Liver (tissue), 9 donors: Measurements from ENCODE around the gene CFL1. TPM values are rescaled to one million over a fixed set of nuclear protein-coding genes. Genes with fewer than 3 reads are reported as not detected.

Experiments
- DNase-seq: peaks from one replicate; pipeline ENCODE4 v3.0.0-alpha.2; 2017; ENCODE audit warnings: low spot score
- H3K27ac ChIP-seq, 2 donors: one replicate each; pipeline ENCODE4 v1.7.0; 2013; ENCODE audit warnings: inconsistent platforms in 2 of 2, low read length in 2 of 2, control low read depth in 1 of 2, low read depth in 1 of 2, mild to moderate bottlenecking in 1 of 2
- H3K27me3 ChIP-seq, 4 donors: one replicate each; pipeline versions ENCODE4 v1.6.1 to v1.7.0; 2013; ENCODE audit warnings: low read length in 3 of 4, inconsistent platforms in 1 of 4, mild to moderate bottlenecking in 1 of 4, moderate library complexity in 1 of 4; ENCODE audit not compliant: control insufficient read depth in 4 of 4, insufficient read depth in 4 of 4
- H3K36me3 ChIP-seq, 4 donors: one replicate each; pipeline versions ENCODE4 v1.6.1 to v1.7.0; 2013; ENCODE audit warnings: low read length in 3 of 4, mild to moderate bottlenecking in 3 of 4, low read depth in 1 of 4, moderate library complexity in 1 of 4; ENCODE audit not compliant: control insufficient read depth in 4 of 4, insufficient read depth in 3 of 4
- H3K4me1 ChIP-seq, 4 donors: one replicate each; pipeline versions ENCODE4 v1.6.1 to v1.7.0; 2013; ENCODE audit warnings: low read length in 3 of 4, mild to moderate bottlenecking in 3 of 4, moderate library complexity in 1 of 4; ENCODE audit not compliant: control insufficient read depth in 4 of 4, insufficient read depth in 4 of 4
- H3K4me3 ChIP-seq, 3 donors: one replicate each; pipeline versions ENCODE4 v1.6.1 to v1.7.0; 2013; ENCODE audit warnings: low read length in 3 of 3, control low read depth in 1 of 3, low read depth in 1 of 3, mild to moderate bottlenecking in 1 of 3
- H3K9ac ChIP-seq, 2 donors: one replicate each; pipeline ENCODE4 v1.7.0; 2013; ENCODE audit warnings: low read length in 2 of 2, mild to moderate bottlenecking in 2 of 2, moderate library complexity in 2 of 2, control low read depth in 1 of 2, low read depth in 1 of 2
- H3K9me3 ChIP-seq, 4 donors: one replicate each; pipeline versions ENCODE4 v1.6.1 to v1.7.0; 2013; ENCODE audit warnings: low read length in 3 of 4; ENCODE audit not compliant: control insufficient read depth in 4 of 4
- EGR1 ChIP-seq, 2 donors: IDR thresholded peaks; 2 replicates each; pipeline ENCODE4 v1.6.1; 2016 to 2018; ENCODE audit warnings: antibody characterized with exemption in 2 of 2, low read depth in 2 of 2
- FOXA1 ChIP-seq: IDR thresholded peaks from 2 replicates; pipeline ENCODE4 v1.6.1; 2016; ENCODE audit warnings: antibody characterized with exemption
- FOXA2 ChIP-seq: IDR thresholded peaks from 2 replicates; pipeline ENCODE4 v1.6.1; 2016; ENCODE audit warnings: antibody characterized with exemption
- GABPA ChIP-seq, 2 donors: IDR thresholded peaks in 1 of 2; conservative IDR thresholded peaks in 1 of 2; 2 replicates each; pipeline ENCODE4 v1.6.1; 2016; ENCODE audit warnings: antibody characterized with exemption in 2 of 2, mild to moderate bottlenecking in 1 of 2, moderate library complexity in 1 of 2
- HNF4A ChIP-seq, 2 donors: conservative IDR thresholded peaks; 2 replicates each; pipeline ENCODE4 v1.6.1; 2016; ENCODE audit warnings: antibody characterized with exemption in 2 of 2, mild to moderate bottlenecking in 2 of 2
- HNF4G ChIP-seq: IDR thresholded peaks from 2 replicates; pipeline ENCODE4 v1.6.1; 2016; ENCODE audit warnings: antibody characterized with exemption
- MAX ChIP-seq: IDR thresholded peaks from 2 replicates; pipeline ENCODE4 v1.6.1; 2016; ENCODE audit warnings: antibody characterized with exemption
- NR2F2 ChIP-seq: IDR thresholded peaks from 2 replicates; pipeline ENCODE4 v1.6.1; 2016; ENCODE audit warnings: antibody characterized with exemption
- RAD21 ChIP-seq, 2 donors: IDR thresholded peaks; 2 replicates each; pipeline ENCODE4 v1.6.1; 2016; ENCODE audit warnings: antibody characterized with exemption in 2 of 2, mild to moderate bottlenecking in 2 of 2
- RXRA ChIP-seq, 2 donors: IDR thresholded peaks; 2 replicates each; pipeline ENCODE4 v1.6.1; 2017 to 2018; ENCODE audit warnings: antibody characterized with exemption in 2 of 2, mild to moderate bottlenecking in 1 of 2
- SP1 ChIP-seq: IDR thresholded peaks from 2 replicates; pipeline ENCODE4 v1.6.1; 2018; ENCODE audit warnings: antibody characterized with exemption, mild to moderate bottlenecking
- TAF1 ChIP-seq: conservative IDR thresholded peaks from 2 replicates; pipeline ENCODE4 v1.6.1; 2016; ENCODE audit warnings: antibody characterized with exemption, mild to moderate bottlenecking
- YY1 ChIP-seq: IDR thresholded peaks from 2 replicates; pipeline ENCODE4 v1.6.1; 2016; ENCODE audit warnings: antibody characterized with exemption, mild to moderate bottlenecking
- ZBTB33 ChIP-seq: IDR thresholded peaks from 2 replicates; pipeline ENCODE4 v1.6.1; 2016; ENCODE audit warnings: antibody characterized with exemption
- WGBS: extraction: QIAGEN DNeasy Blood & Tissue Kit; methylation state at CpG from one replicate; pipeline ENCODE4 v1.1.7; 2013; 5-methylcytosine and 5-hydroxymethylcytosine counted together
- polyA plus RNA-seq, 2 donors: library from polyadenylated mRNA; stranded (reverse) in 1 of 2; unstranded in 1 of 2; fragments of 200-250 nt in 1 of 2; fragments of >200 nt in 1 of 2; fragmentation: Nextera tagmentation in 1 of 2; extraction: Ambion mirVana in 1 of 2; gene quantifications; one replicate each; pipeline versions ENCODE4 v1.2.1 to v1.2.3, GENCODE V29; 2013 to 2015
- total RNA-seq, 2 donors: library from RNA; depleted of rRNA; stranded (reverse); fragments of >200 nt; gene quantifications; one replicate each; pipeline ENCODE4 v1.2.3, GENCODE V29; 2014
- TF ChIP-seq, protein P1 (sequence below): IDR thresholded peaks from 2 replicates; pipeline ENCODE4 v1.6.1; 2016; ENCODE audit warnings: antibody characterized with exemption
- TF ChIP-seq, protein P2 (sequence below): fragments of 150-350 bp; IDR thresholded peaks from 2 replicates; pipeline ENCODE4 v1.5.1; 2017; ENCODE audit warnings: improper control_type of control experiment, low read depth, low read length; ENCODE audit not compliant: missing input control
- TF ChIP-seq, protein P3 (sequence below): IDR thresholded peaks from 2 replicates; pipeline ENCODE4 v1.6.1; 2016; ENCODE audit warnings: antibody characterized with exemption, mild to moderate bottlenecking
- donor health status: healthy.
- donor health status: healthy.
- donor health status: healthy.
- donor health status: healthy.
- donor health status: healthy.

Gene CFL1
- total and polyA plus RNA-seq, 4 donors = 184 to 498 (median 282) TPM

- Histone ChIP-seq H3K4me3 (no peak overlapping the region), H3K9me3 (no peaks in the 10 kb centered on the region), H3K27ac (no peak overlapping the region), H3K36me3 (peaks cover 16 to 42% (median 23%) of the 10 kb centered on the region in 4 donors), H3K9ac (no peak overlapping the region), H3K27me3 (no peaks in the 10 kb centered on the region), H3K4me1 (peaks cover 9 to 16% (median 13%) of the 10 kb centered on the region in 4 donors)
- TF ChIP-seq SP1 (no peak), FOXA1 (no peak), MAX (no peak), GABPA (IDR thresholded peaks at IDR 0.05 in 1 of 2, conservative IDR thresholded peaks at IDR 0.05 in 1 of 2) (no peak), FOXA2 (no peak), EGR1 (IDR thresholded peaks at IDR 0.05; ENCODE audit: low read depth in 2 of 2) (no peak), YY1 (no peak), RAD21 (IDR thresholded peaks at IDR 0.05) (no peak), NR2F2 (no peak), HNF4G (no peak), ZBTB33 (no peak), RXRA (IDR thresholded peaks at IDR 0.05) (no peak), HNF4A (conservative IDR thresholded peaks at IDR 0.05) (no peak), TAF1 (no peak)
- TF ChIP-seq, protein P1, sequence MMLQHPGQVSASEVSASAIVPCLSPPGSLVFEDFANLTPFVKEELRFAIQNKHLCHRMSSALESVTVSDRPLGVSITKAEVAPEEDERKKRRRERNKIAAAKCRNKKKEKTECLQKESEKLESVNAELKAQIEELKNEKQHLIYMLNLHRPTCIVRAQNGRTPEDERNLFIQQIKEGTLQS = no peak
- TF ChIP-seq, protein P2, sequence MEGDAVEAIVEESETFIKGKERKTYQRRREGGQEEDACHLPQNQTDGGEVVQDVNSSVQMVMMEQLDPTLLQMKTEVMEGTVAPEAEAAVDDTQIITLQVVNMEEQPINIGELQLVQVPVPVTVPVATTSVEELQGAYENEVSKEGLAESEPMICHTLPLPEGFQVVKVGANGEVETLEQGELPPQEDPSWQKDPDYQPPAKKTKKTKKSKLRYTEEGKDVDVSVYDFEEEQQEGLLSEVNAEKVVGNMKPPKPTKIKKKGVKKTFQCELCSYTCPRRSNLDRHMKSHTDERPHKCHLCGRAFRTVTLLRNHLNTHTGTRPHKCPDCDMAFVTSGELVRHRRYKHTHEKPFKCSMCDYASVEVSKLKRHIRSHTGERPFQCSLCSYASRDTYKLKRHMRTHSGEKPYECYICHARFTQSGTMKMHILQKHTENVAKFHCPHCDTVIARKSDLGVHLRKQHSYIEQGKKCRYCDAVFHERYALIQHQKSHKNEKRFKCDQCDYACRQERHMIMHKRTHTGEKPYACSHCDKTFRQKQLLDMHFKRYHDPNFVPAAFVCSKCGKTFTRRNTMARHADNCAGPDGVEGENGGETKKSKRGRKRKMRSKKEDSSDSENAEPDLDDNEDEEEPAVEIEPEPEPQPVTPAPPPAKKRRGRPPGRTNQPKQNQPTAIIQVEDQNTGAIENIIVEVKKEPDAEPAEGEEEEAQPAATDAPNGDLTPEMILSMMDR = no peak
- TF ChIP-seq, protein P3, sequence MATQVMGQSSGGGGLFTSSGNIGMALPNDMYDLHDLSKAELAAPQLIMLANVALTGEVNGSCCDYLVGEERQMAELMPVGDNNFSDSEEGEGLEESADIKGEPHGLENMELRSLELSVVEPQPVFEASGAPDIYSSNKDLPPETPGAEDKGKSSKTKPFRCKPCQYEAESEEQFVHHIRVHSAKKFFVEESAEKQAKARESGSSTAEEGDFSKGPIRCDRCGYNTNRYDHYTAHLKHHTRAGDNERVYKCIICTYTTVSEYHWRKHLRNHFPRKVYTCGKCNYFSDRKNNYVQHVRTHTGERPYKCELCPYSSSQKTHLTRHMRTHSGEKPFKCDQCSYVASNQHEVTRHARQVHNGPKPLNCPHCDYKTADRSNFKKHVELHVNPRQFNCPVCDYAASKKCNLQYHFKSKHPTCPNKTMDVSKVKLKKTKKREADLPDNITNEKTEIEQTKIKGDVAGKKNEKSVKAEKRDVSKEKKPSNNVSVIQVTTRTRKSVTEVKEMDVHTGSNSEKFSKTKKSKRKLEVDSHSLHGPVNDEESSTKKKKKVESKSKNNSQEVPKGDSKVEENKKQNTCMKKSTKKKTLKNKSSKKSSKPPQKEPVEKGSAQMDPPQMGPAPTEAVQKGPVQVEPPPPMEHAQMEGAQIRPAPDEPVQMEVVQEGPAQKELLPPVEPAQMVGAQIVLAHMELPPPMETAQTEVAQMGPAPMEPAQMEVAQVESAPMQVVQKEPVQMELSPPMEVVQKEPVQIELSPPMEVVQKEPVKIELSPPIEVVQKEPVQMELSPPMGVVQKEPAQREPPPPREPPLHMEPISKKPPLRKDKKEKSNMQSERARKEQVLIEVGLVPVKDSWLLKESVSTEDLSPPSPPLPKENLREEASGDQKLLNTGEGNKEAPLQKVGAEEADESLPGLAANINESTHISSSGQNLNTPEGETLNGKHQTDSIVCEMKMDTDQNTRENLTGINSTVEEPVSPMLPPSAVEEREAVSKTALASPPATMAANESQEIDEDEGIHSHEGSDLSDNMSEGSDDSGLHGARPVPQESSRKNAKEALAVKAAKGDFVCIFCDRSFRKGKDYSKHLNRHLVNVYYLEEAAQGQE = no peak
- DNase-seq = no peak
- 90% methylated on average over 18 of the region's 18 CpGs for WGBS
These were observed 6.9 kb upstream of the CFL1 start for GRCh38 chr11:65864706-65865471.
